AG04450 (cell line): Measurements from ENCODE around the gene GCGR. TPM values are rescaled to one million over a fixed set of nuclear protein-coding genes. Genes with fewer than 3 reads are reported as not detected.

Experiments used
- CTCF ChIA-PET: fragments of 300-600, 350-600 bp; formaldehyde crosslinking; extraction: SDS; loops from one replicate; lab custom pipeline; 2022; ENCODE audit warnings: antibody characterized with exemption, inconsistent platforms; lab: Charles Lee
- POLR2A ChIA-PET: fragments of 350-600 bp; formaldehyde crosslinking; extraction: SDS; loops from one replicate; lab custom pipeline; 2021; ENCODE audit warnings: antibody characterized with exemption, inconsistent platforms; lab: Yijun Ruan, JAX
- DNase-seq: peaks from one replicate; pipeline ENCODE4 v3.0.0-alpha.2; 2011; ENCODE audit warnings: low read depth, low spot score
- H3K27ac ChIP-seq: one replicate; pipeline ENCODE4 v1.5.1; 2012; ENCODE audit warnings: low read depth, low read length, control low read depth
- H3K27me3 ChIP-seq: one replicate; pipeline ENCODE4 v1.6.0; 2012; ENCODE audit warnings: low read length; ENCODE audit not compliant: control insufficient read depth, insufficient read depth
- H3K4me3 ChIP-seq: 2 replicates; pipeline ENCODE4 v1.5.1; 2011; ENCODE audit warnings: mild to moderate bottlenecking, low read depth, low read length, control low read depth
- H3K9me3 ChIP-seq: 2 replicates; pipeline ENCODE4 v1.5.1; 2012; ENCODE audit warnings: low read length; ENCODE audit not compliant: control insufficient read depth, insufficient read depth
- polyA plus RNA-seq: library from polyadenylated mRNA; depleted of rRNA; stranded (reverse); fragments of >200 nt; gene quantifications from 2 replicates; pipeline ENCODE4 v1.2.3, GENCODE V29; 2011
- TF ChIP-seq, protein P1 (sequence below): IDR thresholded peaks from 2 replicates; pipeline ENCODE4 v1.5.1; 2011; ENCODE audit warnings: low read depth, low read length, control low read depth, inconsistent platforms

The GCGR gene
- polyA plus RNA-seq, 1 experiment: not detected

DNA sequence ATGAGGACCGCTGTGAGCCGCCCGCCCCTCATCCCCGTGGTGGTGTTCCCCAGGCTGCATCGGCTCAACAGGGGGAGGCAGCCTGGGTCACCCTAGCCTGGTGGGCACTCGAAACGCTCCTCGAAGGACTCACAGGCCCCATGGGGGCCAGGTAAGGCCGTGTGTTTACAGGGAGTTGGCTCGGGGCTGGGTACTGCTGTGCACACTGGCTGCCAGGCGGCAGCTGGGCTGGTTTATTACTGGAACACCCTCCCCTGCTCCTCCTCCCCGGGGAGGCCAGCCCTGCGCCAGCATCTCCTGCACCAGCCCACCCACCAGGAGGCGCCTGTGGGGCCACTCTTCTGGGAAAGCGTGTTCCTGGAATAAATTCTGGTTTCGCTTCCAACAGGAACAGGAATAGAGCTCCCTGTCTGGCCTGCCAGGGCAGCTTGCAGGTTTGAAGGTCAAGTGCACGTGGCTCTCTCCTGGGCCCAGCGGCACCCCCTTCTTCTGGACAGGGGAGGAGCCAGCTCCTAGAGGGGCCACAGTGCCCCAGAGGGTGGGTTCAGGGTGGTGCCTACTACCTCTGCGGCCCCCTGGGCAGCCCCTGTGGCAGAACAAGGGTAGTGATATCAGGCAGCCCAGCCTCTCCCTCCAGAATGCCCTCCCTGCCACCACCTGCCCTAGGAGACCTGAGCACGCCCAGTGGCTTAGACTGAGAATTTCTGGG is 17.8 kb downstream of the GCGR start:
- POLR2A ChIA-PET: interaction anchor here (0.6 to 1.2 kb wide), 2 partner anchors 9 to 12 kb away, joined by 3 to 4 read pairs; partner anchors contain the start of gene MCRIP1
- Histone ChIP-seq H3K27me3 (peaks cover 2% of the 10 kb centered on the region), H3K4me3 (no peak overlapping the region), H3K27ac (no peak overlapping the region), H3K9me3 (no peaks in the 10 kb centered on the region; the same call in 1 of the 2 replicates)
- CTCF ChIA-PET: interaction anchor here (0.6 kb wide), 1 partner anchor 201 kb away, joined by 3 read pairs; the partner anchor contains the start of gene CENPX
- DNase-seq: no peak
- TF ChIP-seq, protein P1, sequence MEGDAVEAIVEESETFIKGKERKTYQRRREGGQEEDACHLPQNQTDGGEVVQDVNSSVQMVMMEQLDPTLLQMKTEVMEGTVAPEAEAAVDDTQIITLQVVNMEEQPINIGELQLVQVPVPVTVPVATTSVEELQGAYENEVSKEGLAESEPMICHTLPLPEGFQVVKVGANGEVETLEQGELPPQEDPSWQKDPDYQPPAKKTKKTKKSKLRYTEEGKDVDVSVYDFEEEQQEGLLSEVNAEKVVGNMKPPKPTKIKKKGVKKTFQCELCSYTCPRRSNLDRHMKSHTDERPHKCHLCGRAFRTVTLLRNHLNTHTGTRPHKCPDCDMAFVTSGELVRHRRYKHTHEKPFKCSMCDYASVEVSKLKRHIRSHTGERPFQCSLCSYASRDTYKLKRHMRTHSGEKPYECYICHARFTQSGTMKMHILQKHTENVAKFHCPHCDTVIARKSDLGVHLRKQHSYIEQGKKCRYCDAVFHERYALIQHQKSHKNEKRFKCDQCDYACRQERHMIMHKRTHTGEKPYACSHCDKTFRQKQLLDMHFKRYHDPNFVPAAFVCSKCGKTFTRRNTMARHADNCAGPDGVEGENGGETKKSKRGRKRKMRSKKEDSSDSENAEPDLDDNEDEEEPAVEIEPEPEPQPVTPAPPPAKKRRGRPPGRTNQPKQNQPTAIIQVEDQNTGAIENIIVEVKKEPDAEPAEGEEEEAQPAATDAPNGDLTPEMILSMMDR: peak; percentile 63

- no peak overlapping the region for H3K4me3 ChIP-seq
- POLR2A ChIA-PET: interaction anchor here (1.2 kb wide), 1 partner anchor 11 kb away, joined by 4 read pairs; the partner anchor contains the start of gene MCRIP1
- CTCF ChIA-PET: interaction anchor here (0.6 kb wide), 1 partner anchor 200 kb away, joined by 3 read pairs; the partner anchor contains the start of gene CENPX
- TF ChIP-seq, protein P1: no peak
- H3K9me3 ChIP-seq: no peaks in the 10 kb centered on the region; the same call in 1 of the 2 replicates
- peaks cover 2% of the 10 kb centered on the region for H3K27me3 ChIP-seq
- H3K27ac ChIP-seq: no peak overlapping the region
- no peak for DNase-seq
These were observed 18.3 kb downstream of the GCGR start for GRCh38 chr17:81822312-81822637.

GRCh38 chr17:81822996-81823819 is 19.3 kb downstream of the GCGR start:
- Histone ChIP-seq H3K9me3 (no peaks in the 10 kb centered on the region; the same call in 1 of the 2 replicates), H3K4me3 (no peak overlapping the region), H3K27ac (no peak overlapping the region), H3K27me3 (peaks cover 2% of the 10 kb centered on the region)
- ChIA-PET POLR2A (interaction anchor here (0.6 kb wide), 1 partner anchor 95 kb away, joined by 3 read pairs; no protein-coding TSS in a partner anchor), CTCF (no interaction called here)
- DNase-seq: no peak
- TF ChIP-seq, protein P1: no peak

GRCh38 chr17:81823820-81824550 is 20.0 kb downstream of the GCGR start:
- no peak for DNase-seq
- Histone ChIP-seq H3K27ac (no peak overlapping the region), H3K4me3 (no peak overlapping the region), H3K9me3 (no peaks in the 10 kb centered on the region; the same call in 1 of the 2 replicates), H3K27me3 (peaks cover 2% of the 10 kb centered on the region)
- ChIA-PET CTCF (no interaction called here), POLR2A (no interaction called here)
- TF ChIP-seq, protein P1: no peak
